Body of pancreas (tissue), 4 donors: ENCODE measurements around the gene HIP1R.

Source experiments
- POLR2A ChIP-seq, 3 donors: fragments of 450-650 bp; IDR thresholded peaks; one replicate each; pipeline ENCODE4 v1.6.1; 2016; ENCODE audit warnings: antibody characterized with exemption in 3 of 3, mild to moderate bottlenecking in 2 of 3
- TF ChIP-seq, protein P1 (sequence below), 7 experiments: fragments of 450-650 bp in 4 of 7; fragments of 200-600 bp in 3 of 7; sonication (generic) in 3 of 7; IDR thresholded peaks; one replicate each; pipeline ENCODE4 v1.5.1; 2016 to 2019; ENCODE audit warnings: antibody characterized with exemption in 7 of 7

DNA sequence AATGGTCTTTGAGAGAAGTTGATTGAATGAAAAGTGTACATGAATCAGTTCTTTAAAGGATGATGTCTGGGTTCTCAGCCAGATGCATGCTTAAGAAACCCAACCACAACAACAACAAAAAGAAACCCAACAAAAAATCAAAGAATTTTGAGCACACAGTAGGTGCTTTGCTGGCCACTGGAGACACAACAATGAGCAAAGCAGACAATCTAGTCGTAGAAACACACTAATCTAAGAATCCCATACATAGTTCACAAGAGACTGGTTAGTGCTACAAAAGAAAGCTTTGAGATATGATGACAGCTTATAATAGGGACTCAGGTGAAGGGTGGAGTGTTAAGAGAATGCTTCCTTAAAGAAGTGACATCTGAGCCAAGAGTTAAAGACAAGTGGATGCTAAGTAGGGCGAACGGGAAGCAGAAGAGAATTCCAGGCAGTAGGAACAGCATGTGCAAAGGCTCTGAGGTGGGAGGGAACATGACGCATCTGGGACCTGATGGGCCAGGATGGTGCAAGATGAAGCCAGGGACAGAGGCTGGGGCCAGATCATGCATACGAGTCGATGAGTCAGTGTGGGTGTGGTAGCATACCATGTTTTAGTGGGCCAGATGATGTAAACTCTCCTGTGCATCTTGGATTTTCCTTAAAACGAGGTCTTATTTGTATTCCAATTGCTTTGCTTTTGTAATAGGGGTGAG, 4.6 kb upstream of the HIP1R start:
- TF ChIP-seq POLR2A (IDR thresholded peaks at IDR 0.05) = no peak
- TF ChIP-seq, protein P1, sequence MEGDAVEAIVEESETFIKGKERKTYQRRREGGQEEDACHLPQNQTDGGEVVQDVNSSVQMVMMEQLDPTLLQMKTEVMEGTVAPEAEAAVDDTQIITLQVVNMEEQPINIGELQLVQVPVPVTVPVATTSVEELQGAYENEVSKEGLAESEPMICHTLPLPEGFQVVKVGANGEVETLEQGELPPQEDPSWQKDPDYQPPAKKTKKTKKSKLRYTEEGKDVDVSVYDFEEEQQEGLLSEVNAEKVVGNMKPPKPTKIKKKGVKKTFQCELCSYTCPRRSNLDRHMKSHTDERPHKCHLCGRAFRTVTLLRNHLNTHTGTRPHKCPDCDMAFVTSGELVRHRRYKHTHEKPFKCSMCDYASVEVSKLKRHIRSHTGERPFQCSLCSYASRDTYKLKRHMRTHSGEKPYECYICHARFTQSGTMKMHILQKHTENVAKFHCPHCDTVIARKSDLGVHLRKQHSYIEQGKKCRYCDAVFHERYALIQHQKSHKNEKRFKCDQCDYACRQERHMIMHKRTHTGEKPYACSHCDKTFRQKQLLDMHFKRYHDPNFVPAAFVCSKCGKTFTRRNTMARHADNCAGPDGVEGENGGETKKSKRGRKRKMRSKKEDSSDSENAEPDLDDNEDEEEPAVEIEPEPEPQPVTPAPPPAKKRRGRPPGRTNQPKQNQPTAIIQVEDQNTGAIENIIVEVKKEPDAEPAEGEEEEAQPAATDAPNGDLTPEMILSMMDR (IDR thresholded peaks at IDR 0.05) = no peak
